Inflammatory macrophage (primary cell): Measurements from ENCODE around the gene MYO1F.
A peak's percentile ranks its signal among the peaks of the same experiment; 100 is the strongest.
"Not testable (repeated sequence)": the region's sequence is repeated elsewhere in the genome, so short reads cannot be mapped to it uniquely, and the experiment has no call there.

Source experiments
- DNase-seq, 2 donors: peaks; one replicate each; pipeline ENCODE4 v3.0.0-alpha.2; 2020 to 2022

Gene MYO1F

GRCh38 chr19:8596168-8596567 lies 18.9 kb upstream of the MYO1F start:
- DNase-seq: no peak

GRCh38 chr19:8595651-8596050 lies 18.4 kb upstream of the MYO1F start:
- no peak for DNase-seq

- DNase-seq: no peak
Observed at GRCh38 chr19:8593931-8594330, 16.7 kb upstream of the MYO1F start.

DNA sequence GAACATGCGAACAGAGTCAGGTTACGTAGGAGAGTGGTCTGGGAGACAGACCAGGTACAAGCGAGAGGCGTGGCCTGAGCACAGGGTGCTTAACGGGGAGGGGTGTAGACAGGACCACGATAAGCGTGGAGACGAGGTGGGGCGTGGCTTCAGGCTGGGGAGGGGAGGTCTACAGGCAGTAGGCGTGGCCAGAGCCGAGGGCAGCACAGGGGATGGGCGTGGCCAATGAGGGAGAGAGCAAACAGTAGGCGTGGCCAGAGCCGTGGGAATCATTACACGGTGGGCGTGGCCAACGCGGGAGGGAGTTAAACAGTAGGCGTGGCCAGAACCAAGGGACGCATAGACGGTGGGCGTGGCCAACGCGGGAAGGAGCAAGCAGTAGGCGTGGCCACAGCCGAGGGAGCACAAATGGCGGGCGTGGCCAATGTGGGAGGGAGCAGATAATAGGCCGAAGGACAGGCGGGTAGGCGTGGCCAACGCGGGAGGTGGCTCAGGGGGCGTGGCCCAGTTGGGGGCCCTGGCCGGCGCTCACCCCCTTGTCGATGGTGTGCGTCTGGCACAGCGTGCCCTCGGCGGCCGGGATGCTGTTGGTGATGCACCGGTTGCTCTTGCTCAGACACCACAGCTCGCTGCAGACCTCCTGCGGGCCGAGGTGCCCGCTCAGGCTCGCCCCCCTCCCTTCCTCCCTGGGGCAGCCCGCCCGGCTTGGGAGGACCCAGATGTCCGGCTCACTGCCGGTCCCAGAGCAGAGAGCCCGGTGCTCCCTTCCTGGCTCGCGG lies 15.2 kb upstream of the MYO1F start:
- peak; percentile 42 to 69 for DNase-seq

DNA sequence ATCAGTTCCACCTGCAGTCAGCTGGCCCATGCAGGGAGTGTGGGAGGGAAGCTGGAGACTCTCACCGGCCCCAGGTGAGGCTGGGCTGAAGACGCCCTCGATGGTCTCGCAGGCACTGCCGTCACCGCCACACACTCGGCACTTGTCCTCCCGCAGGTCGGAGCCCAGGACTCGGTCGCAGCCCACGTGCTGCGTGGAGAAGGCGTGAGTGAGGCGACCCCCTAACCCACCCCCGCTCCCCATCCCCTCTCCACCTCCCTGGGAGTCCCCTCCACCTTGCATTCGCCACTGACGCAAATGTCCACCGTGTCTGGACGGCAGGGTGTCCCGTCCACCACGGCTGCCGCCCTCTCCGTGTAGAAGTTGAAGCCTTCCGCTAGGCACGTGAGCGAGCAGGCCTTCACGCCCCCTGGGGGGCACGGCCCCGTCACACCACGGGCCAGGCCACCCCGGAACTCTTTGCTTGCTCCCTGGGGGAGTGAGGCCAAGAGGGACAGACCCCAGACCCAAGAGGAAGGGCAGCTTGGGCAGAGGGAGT lies 12.0 kb upstream of the MYO1F start:
- DNase-seq: no peak

DNA sequence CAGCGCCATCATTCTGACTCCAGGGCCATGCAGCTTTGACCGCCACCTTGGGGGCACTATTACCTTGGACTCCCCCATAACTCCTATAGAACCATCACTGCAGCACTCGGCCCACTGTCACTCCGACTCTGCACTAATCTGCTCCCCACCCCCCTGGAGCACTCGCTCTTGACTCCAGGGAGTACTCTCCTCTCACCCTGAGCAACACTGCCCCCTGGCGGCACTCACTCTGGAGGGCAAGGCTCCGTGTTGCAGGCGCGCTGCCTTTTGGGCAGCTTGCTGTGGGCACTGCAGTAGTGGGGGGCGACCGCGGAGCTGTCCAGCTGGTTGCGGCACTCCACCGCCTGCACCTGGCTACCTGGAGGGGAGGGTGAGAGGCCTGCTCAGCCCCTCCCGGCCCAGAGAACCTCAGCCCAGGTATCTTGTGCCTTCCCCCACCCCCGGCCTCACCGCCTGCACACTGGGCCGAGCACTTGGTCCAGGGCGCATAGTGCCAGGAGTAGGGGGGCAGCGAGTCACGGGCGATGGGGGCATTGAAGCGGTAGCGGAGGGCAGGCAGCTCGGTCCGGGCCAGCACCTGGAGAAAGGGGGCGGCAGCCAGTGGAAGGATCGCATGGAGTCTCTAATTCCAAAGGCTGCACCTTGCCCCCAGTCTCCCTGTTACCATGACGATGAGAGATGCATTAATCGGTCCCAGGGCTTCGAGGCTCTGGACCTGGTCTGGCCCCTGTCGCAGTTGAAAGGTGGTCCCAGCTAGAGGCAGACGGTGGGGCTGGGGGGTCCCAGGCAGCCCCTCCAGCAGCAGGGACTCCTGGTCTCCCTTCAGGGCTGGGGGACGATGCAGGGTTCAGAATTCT lies 8.9 kb upstream of the MYO1F start:
- peak in 1 of 2 donors; percentile 34 for DNase-seq

- no peak for DNase-seq
Observed at GRCh38 chr19:8584965-8585893, 8.0 kb upstream of the MYO1F start.

- DNase-seq: peak; percentile 78 to 85
Observed at GRCh38 chr19:8580710-8581281, 3.6 kb upstream of the MYO1F start.

- peak; percentile 77 to 86 for DNase-seq
Observed at GRCh38 chr19:8578642-8579265, 1.5 kb upstream of the MYO1F start.

GRCh38 chr19:8577741-8578140 lies 499 bp upstream of the MYO1F start:
- DNase-seq: no peak

- DNase-seq: peak; percentile 85 to 87
Observed at GRCh38 chr19:8576273-8576993, 809 bp downstream of the MYO1F start.

DNA sequence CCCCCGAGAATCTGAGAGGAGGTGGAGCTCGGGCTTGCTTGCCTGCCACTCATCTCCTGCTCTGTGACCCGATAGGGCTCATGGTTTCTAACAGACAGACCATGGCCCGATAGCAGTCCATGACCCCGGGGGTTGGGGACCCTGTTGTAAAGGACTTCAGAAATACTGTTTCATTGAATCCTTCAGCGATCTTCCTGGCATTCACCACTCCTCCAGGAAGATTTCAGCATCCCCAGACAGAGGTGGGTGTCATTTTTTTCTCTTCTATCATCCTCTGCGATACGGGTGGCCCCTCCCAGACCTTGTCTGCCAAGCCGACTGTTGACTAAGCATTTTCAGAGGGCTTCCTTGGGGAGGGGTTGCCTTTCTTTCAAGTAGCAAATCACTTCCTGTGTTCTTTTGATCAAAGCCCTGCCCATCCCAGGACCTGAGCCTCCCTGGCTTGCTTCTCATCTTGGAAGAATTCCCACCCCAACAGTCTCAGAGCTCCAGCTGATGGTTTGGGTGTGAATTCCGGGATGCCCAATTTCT lies 1.7 kb downstream of the MYO1F start:
- peak; percentile 29 to 45 for DNase-seq

- DNase-seq: not testable (repeated sequence)
Observed at GRCh38 chr19:8574619-8574922, 2.7 kb downstream of the MYO1F start.

GRCh38 chr19:8573316-8573715 lies 3.9 kb downstream of the MYO1F start:
- DNase-seq: peak in 1 of 2 donors; percentile 19

GRCh38 chr19:8571006-8571411 lies 6.2 kb downstream of the MYO1F start:
- peak; percentile 92 to 93 for DNase-seq

DNA sequence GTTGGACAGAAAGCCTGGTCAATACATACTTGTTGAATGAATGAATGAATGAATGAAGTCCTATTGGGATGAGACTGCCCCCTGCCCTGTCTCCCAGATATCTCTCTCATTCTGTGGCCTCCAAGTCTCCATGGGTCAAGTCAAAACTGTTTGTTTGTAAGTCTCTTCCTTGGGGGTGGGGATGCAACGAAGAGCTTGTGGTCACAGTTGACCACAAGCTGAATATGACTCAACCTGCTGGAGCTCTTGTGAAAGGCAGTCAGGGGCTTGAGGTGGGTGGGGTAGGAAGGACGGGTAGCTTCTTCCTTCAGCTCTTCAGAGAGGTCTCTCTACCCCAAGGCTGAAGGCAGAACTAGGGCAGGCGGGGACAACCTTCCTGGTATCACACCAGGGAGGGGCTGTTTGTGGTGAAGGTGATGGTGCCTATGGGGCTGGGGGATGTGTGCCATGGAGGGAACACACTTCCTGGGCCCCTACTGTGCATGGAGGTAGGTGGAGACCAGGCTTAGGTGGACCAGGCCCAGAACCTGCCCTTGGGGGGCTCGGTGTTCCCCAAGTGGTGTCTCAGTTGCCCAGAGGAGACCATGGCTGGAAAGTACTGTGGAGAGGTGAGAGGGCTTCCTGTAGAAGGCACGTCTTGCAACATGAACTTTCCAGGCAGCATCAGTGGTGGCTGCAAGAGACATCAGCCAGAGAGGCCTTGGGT lies 8.0 kb downstream of the MYO1F start:
- DNase-seq: peak; percentile 97

DNA sequence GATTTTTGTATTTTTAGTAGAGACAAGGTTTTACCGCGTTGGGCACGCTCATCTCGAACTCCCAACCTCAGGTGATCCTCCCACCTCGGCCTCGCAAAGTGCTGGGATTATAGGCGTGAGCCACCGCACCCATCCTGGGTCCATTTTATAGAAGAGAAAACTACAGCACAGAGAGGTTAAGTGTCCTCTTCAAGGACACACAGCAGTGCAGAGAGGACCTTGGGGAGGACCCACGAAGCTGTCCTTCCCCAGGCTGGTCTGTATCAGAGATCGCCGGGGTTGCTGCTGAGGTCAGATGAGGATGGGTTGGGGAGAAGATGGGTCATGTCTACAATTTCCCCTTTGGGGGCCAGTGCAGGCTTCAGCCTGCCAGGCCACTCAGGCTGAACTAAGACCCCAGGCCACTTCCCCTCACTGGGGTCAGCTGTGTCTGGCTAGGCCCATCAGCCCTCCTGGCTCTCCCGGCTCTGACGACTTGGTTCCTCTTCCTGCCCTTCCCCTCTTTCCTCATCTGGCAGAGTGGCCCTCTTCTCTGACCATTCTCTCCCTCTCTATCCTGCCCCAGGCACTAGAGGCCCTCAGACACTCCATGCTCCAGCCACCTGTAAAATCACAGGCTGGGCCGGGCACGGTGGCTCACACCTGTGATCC lies 9.6 kb downstream of the MYO1F start:
- DNase-seq: peak; percentile 88 to 89

GRCh38 chr19:8566855-8567254 lies 10.4 kb downstream of the MYO1F start:
- peak; percentile 65 to 70 for DNase-seq

- DNase-seq: peak; percentile 77 to 93
Observed at GRCh38 chr19:8564866-8565265, 12.4 kb downstream of the MYO1F start.
